Hepatocyte (in vitro differentiated cells): ENCODE measurements around the gene DUSP2.

Experiments used
- CTCF ChIP-seq: fragments of 200-600 bp; sonication (generic); IDR thresholded peaks from 2 replicates; pipeline ENCODE4 v1.5.1; 2016; ENCODE audit warnings: antibody characterized with exemption, mild to moderate bottlenecking; ENCODE audit not compliant: poor library complexity
- EZH2 ChIP-seq: fragments of 200-600 bp; sonication (generic); IDR thresholded peaks from 2 replicates; pipeline ENCODE4 v1.6.1; 2016; ENCODE audit warnings: antibody characterized with exemption, mild to moderate bottlenecking, borderline replicate concordance

DNA sequence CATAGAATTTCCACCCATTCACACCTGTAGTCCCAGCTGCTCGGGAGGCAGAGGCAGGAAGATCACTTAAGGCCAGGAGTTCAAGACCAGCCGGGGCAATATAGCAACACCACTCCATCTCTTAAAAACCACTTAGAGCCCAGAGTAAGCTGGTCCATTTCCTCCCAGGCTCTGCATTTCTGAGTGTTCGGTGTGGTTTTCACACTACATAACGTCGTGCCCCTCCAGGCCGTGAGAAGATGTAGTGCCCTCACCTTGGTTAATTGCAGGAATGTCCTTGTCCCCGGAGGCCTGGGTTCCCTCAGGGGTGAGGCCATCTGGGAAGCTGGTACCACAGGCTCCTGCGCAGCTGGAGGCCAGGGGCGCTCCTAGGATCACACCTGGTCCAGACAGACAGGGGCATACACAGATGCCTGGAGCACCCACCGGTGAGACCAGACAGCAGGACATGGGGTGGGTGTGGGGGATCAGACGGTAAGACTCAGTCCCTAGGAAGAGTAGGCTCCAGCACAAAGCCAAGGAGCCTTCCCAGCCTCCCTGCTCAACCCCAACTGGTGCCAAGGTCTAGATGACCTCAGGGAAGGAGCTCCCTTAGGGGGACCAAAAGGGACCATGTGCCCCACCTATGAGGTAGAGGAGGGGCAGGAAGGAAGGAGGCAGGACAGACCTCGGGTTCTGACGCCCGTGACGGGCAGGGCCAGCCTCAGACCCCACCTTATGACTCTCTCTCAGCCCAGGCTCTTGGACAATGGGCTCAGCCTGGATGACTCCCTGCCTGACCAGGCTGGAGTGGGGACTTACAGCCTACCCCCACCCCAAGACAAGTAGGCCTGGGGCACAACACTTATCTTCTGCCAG is 7.7 kb downstream of the DUSP2 start:
- TF ChIP-seq CTCF (no peak), EZH2 (no peak)
